Measurements from ENCODE around the gene SLC25A46.
A peak's percentile ranks its signal among the peaks of the same experiment; 100 is the strongest.

GRCh38 chr5:110757118-110757729 lies 18.4 kb downstream of the SLC25A46 start:
- TF ChIP-seq POLR2A (IDR thresholded peaks at IDR 0.05) (no peak), CTCF (IDR thresholded peaks at IDR 0.05) (peak in 2 of 3 experiments; percentile 49 to 70)

Measured in testis (tissue), 2 donors.